Hematopoietic multipotent progenitor cell treated with erythropoietin and hydrocortisone succinate and interleukin-3 and kit ligand, for 15 days (in vitro differentiated cells): ENCODE measurements around the gene CCDC183.
"Not testable (repeated sequence)": the region's sequence is repeated elsewhere in the genome, so short reads cannot be mapped to it uniquely, and the experiment has no call there.

Experiments
- DNase-seq: peaks from one replicate; pipeline ENCODE4 v3.0.0-alpha.2; 2015; ENCODE audit warnings: low spot score

The CCDC183 gene

DNA sequence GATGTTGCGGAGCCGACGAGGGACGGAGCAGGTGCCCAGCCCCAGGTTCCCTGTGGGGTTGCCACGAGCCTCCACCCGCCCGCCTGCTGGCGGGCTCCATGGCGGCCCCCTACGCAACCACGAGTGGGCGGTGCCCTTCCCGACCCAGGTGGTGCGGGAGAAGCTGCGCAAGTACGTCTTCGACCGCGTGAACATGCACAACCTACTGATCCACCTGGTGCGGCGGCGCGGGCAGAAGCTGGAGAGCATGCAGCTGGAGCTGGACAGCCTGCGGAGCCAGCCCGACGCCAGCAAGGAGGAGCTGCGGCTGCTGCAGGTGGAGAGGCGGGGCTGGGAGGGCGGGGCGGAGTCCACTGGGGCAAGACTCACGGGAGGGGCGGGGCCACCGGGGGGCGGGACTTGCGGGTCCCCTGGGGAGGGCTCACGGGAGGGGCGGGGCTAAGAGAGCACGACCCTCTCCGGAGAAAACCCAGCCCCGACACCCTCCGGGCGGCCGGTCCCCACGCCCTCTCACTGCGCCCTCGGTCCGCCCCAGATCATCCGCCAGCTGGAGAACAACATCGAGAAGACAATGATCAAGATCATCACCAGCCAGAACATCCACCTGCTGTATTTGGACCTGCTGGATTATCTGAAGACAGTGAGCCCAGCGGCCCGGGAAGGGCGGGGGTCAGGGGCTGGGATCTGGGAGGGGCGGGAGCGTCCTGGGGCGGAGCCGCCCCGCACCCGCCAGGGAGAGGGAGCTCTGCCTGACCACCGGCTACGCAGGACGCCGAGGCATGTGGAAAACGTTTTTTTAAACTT, 3.9 kb downstream of the CCDC183 start:
- DNase-seq = peak; percentile 80

DNA sequence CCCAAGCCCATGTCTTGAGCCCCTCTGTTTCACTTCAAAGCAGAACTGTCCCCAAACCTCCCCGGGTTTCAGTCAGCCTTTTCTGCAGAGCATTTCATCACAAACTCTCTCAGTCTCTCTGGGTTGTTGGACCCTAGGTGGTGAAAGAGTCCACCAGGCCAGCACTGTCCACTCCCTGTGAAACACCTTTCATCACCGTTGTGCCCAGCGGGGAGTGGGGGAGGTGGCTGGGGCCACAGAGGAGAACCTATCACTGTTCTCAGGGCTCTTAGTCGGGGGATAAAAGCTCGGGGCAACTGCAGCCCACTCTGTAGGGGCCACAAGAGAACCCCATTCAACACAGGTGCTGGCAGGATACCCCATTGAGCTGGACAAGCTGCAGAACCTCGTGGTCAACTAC, 6.2 kb downstream of the CCDC183 start:
- DNase-seq = no peak

DNA sequence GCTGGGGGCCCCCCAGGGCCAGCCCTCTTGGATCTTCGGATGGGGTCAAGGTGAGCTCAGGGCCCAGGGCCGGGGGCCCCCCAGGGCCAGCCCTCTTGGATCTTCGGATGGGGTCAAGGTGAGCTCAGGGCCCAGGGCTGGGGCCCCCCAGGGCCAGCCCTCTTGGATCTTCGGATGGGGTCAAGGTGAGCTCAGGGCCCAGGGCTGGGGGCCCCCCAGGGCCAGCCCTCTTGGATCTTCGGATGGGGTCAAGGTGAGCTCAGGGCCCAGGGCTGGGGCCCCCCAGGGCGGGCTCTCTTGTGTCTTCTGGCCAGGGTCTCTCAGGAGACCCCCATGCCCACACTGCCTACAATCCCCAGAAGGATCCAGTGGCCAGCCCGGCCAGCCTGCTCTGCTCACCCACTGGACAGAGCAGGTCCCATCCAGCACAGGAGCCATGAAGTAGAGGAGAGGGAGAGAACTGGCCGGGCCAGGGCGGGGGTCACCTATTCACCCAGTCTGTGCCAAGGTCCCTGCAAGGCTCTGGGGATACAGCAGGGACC, 6.9 kb downstream of the CCDC183 start:
- DNase-seq = not testable (repeated sequence)

DNA sequence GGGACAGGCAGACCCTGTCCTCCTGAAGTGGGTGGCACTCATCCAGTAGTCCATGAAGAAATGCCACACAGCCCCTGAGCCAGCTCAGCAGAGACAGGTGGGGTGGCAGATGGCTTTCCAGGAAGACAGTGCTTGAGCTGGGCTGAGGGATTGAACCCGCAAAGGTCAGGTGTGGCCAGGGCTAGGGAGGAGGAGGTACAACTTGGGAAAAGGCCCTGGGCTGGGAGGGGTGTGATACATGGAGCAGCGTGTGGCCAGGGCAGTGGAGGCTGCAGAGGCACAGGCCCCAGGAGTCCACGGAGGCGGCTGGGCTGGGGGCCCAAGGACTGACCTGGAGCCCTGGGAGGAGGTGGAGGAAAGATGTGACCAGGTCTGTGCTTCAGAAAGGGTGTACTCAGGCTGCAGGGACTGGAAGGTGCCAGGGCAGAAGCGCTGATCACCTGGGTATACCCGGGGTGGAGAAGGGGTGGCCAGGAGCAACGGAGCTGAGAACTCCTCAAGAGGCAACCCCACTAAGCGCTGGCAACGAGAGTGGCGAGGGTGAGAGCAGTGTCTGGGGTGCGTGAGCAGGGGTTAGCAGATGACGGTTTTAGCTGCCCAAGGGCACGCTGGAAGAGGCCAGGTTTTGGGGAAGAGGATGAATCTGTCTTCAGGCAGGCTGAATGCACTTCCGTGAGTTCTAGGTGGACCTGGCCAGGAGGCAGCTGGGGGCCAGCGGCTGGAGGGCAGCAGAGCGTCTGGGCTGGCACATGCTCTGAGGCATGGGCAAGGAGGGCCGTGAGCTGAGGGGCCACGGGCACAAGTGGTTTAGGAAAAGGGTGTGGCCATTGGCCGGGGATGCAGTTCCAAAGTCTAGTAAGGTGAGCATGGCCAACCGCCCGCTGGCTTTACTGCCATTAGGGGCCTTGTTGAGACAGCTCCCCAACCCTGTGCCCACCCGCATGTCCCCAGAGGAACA, 7.7 kb downstream of the CCDC183 start:
- no peak for DNase-seq

DNA sequence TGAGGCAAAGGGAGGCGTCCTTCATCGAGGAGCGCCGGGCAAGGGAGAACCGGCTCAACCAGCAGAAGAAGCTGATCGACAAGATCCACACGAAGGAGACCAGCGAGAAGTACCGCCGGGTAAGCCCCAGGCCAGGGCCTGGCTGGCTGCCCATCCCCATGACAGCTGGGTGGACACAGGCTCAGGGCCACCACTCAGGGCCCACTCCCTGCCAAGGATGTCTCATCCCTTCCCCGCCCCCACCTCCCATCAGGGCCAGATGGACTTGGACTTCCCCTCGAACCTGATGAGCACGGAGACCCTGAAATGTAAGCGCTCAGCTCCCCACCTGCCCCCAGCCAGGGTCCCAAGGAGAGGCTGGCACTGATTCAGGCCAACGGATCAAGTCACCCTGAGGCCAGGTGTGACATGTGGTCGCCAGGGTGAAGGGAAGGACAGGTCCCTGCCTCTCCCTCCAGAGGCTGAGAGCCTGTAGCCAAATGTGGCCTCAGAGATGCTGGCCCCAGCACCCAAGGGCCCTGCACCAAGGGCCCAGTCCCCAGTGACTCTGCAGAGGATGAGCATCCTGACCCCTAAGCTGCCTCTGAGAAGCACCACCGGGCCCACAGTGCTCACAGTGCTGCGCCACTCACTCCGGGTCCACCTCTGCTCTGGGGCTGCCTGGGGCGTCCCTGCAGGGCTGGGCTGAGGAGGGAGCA, 8.5 kb downstream of the CCDC183 start:
- no peak for DNase-seq

DNA sequence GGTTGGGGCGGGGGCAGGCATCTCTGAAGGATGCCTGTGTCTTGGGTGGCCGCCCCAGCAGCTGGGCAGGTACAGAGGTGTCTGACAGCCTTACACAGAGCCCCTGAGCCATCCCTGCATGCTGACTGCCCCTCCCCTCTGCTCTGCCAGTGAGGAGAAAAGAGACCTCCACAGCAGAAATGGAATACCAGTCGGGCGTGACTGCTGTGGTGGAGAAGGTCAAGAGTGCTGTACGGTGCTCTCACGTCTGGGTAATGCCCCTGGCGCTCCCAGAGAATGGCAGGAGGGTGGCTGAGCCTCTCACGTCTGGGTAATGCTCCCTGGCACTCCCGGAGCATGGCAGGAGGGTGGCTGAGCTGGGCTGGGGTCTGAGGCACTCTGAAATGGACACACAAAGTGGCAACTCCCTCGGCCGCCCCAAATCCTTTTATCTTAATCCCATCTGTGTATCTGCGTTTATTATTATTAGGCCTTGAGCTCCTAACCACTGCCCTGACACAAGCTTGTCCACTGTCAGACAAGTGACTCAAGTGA, 9.1 kb downstream of the CCDC183 start:
- no peak for DNase-seq

DNA sequence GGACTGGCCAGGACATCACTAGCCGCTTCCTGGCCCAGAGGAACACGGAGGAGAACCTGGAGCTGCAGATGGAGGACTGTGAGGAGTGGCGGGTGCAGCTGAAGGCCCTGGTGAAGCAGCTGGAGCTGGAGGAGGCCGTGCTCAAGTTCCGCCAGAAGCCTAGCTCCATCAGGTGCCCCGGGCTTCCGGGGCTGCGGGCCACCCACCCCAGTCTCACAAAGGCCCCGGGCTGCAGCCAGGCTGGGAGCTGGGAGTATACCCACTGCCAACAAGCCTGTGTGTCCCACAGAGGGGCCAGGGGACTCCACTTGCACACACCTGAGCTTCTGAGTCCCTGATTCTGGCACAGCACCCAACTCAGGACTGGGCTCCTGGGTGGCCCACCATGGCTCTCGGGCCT, 9.9 kb downstream of the CCDC183 start:
- DNase-seq = no peak

DNA sequence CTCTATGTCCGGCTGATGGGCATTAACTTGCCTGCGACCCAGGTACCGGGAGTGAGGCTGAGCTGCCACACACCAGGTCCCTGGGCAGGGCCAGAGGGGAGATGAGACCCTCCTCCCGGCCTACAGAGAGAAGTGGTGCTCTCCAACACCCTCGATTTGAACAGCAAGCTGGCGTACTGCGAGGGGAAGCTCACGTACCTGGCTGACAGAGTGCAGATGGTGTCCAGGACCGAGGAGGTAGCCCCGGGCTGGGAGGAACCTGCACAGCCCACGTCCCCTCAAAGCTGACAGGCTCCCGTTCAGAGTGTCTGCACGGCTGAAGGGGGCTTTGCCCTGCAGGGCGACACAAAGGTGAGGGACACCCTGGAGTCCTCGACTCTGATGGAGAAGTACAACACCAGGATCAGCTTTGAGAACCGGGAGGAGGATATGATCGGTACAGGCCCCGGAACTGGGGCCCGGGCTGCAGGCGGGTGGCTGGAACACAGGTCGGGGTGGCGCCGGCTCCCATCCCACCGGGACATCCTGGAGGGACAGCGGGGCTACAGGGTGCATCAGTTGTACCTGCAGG, 10.6 kb downstream of the CCDC183 start:
- DNase-seq = no peak

DNA sequence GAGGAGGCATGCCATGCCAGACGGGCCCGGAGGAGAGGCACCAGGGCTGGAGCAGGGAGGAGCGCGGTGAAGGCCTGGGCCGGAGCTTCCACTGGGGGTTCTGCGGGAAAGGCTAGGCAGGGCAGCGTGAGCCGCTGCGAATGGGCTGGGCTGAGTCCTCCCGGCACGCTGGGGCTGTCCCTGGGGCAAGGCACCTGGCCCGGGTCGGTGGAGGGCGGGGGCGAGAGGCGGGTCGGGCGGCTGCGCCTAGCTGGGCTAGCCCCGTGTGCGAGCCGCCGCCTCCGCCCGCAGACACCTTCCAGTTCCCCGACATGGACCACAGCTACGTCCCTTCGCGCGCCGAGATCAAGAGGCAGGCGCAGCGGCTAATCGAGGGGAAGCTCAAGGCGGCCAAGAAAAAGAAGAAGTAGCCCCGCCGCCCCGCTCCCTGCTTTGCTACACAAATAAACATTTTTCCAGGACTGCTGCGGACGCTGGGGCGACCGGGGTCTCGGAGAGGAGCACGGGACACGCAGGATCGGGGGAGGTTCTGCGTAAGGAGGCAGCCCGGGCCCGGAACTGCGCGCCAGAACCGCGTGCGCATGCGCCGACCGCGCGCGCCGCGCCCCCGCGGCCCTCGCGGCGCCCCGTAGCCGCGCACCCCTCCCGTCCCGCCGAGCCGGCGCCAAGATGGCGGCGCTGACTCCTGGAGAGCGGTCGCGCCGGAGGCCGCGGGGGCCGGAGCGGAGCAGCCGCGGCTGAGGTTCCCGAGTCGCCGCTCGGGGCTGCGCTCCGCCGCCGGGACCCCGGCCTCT, 11.3 kb downstream of the CCDC183 start, which contains the start of gene RABL6:
TSS of gene RABL6 (plus strand) at position 668 of the 794 bp plus-strand sequence. CDS start 249 bp downstream, outside the sequence.
- DNase-seq = peak; percentile 84

DNA sequence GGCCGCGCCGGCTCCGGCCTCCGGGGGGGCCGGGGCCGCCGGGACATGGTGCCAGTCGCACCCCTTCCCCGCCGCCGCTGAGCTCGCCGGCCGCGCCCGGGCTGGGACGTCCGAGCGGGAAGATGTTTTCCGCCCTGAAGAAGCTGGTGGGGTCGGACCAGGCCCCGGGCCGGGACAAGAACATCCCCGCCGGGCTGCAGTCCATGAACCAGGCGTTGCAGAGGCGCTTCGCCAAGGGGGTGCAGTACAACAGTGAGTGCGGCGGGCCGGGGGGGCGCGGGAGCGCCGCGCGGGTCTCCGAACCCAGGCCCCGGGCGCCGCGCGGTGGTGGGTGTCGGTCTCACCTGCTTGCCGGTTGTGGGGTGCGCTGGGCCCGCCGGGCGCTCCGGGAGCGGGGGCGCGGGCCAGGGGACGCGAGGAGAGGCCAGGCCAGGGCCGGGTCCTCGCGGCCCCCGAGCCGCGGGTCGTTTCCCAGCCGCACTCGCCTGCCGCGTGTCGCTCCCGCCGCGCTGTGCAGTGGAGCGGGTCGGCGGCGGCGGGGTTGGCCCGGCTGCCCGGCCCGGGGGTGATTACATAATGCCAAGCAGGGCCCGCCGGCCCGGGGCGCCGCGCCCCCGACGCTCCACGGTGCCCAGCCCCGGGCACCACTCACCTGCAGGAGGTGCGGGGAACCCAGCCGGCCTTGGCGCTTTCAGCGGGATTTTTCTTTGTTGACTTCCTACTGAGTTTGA, 12.1 kb downstream of the CCDC183 start:
- DNase-seq = no peak

DNA sequence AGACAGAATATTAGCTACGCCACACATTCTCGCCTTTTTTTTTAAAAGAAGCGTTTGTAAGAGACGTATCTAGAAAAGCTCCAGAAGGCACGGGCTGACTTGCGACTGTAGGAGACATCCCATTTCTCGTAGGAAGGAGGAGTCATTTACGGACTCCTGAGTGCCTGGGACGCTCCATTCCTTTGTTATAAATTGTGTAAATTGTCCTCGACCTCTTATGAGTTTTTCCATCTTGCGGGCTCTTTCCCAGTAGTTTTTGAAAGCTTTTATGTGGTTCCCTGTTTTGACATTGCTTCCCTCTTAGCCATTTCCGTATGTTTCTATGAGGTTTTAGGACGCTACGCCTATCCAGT, 12.6 kb downstream of the CCDC183 start:
- DNase-seq = no peak

DNA sequence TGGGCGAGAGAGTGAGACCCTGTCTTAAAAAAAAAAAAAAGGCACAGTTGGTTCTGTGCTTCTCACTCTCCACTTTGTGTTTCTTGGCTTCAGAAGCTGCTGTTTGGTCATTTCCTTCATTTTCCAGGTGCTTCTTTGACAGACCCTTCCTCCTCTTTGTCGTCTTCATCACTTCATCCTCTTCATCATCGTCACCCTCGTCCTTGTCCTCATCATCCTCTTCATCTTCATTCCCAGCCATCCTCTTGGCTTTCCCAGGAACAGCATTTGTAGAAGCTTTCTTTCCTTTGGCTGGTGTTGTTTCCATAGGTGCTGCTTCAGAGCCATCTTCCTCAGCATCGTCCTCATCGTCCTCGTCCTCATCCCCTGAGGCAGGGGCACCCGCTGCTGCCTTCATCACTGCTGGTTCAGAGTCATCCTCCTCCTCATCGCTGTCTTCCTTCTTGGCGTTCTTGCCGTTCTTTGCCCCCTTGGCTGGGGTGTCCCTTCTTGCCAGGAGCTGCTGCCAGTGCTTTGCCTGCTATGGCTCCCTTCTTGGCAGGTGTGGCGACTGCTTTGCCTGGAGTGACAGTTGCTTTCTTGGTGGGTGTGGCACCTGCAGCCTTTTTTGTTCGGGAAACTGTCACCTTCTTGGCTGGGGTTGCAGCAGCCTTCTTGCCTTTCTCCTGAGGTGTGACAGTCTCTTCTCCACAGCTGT, 18.7 kb downstream of the CCDC183 start:
- no peak for DNase-seq

DNA sequence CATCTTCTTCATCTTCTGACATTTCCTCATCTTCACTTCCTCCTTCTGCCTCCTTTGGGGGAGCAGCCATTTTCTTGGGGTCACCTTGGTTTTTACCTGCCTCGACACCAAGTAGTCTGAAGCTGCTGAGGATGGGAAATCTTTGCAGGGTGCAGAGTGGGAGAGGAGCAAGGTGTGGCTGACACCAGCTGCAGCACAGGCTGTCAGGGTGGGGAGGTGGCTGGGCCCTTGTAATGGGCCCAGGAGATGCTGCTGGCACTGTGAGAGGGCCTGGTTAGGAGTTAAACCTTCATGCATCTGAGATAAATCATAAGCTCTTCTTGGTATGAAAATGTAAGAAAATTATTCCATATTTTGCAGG, 19.3 kb downstream of the CCDC183 start:
- no peak for DNase-seq

DNA sequence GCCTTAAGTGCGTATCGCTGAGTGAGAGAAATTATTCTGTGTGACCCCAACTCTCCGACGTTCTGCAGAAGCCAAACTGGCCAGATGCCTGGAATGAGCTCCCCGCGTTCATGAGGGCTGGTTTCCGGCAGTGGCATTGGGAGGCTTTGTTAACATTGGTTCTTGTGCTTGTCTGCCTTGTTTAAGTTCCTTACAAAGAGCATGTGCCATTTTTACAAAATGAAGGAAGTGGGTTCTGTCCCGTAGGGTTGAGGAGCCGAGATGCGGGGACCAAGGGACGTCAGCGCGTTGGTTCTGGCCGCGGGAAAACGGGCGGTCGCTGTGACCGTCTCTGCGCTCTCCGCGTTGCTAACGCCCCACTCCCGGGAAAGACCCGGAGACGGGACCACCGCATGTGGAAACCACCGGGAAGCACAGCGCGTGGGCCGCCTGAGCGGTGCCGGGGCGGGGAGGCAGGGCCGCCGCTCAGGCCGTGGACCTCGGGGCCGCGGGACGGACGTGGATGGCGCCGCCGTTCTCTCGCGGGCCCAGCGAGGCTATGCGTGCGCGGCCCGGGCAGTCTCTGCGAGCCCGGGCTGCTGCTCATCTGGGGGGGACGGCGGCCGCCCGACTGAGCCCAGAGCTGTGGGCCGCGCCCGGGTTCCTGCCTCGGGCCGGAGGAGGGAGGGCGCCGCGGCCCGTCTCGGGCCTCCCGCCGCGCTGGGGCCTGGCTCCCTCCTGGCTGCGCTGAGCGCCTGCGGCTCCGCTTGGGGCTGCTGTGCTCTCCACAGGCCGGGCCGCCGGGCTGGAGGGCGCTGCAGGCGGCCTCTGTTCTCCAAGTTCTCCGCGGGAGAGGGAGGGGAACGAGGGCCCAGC, 25.1 kb downstream of the CCDC183 start:
- no peak for DNase-seq

DNA sequence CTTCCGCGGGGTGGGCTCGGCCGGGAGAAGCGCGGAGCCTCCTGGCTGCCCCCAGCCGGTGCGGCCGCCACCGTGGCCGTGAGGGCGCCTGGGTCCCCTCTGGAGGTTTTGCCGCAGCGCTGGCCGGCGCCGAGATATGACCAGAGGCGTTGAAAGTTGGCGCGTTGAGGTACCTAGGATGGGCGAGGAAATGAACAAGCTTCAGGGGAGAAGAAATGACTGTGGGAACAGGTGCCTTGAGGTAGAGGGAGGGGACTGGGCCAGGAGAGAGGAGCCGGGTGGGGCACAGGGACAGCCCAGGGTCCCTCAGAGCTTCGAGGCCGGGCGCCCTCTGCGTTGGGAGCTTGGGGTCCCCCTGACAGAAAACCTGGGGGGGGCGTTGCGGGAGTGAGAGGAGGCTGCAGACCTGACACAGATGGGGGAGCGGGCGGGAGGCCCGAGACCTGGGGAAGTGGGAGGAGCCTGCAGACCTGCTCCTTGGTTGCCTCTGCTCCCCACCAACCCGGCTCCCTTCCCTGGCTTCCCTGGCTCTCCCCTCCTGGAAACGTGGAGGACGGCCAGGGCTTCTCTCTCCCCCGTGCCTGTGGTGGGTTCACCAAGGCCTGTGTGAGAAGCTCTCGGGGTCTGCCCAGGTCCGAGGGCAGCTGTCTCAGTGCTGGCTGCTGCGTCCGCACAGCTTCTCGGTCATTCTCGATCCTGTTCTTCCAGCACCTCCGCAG, 25.8 kb downstream of the CCDC183 start:
- no peak for DNase-seq

DNA sequence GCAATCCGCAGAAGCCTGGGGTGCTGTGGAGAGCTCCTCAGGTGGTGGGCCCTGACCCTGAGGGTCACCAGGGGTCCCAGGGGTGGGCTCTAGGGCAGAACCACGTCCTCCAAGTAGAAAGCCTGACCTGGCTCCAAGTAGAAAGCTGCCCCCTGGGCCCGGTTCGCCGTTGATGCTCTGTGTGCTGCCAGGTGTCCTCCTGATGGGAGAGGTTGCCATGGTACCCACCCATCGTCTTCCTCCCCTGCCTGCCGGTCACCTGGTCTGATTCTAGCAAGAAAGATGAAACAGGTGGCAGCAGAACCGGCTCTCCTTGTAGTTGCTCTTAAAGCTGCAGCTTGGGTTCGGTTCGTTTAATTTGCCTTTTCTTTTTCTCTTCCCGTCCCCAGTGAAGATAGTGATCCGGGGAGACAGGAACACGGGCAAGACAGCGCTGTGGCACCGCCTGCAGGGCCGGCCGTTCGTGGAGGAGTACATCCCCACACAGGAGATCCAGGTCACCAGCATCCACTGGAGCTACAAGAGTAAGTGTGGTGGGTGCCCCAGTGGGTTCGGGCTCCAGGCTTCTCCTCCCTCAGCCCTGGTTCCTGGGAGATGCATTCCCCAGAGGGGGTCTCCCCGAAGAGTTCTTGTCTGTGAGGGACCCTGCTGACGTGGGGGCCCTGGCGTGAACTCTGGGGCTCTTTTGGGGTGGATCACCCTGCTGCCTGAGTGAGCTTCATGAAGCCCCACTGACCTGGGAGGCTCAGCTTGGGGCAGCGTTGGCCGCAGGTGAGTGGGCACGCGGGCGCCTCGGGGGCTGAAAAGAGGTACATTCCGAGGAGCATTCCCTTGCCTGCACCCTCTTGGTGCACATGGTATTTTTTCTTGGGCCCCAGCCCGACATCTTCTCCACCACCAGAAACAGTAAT, 27.3 kb downstream of the CCDC183 start:
- no peak for DNase-seq
